Karpas-422 (cell line): ENCODE measurements around the gene PLXNB2. TPM values are rescaled to one million over a fixed set of nuclear protein-coding genes. Genes with fewer than 3 reads are reported as not detected.

Experiments
- DNase-seq: peaks from one replicate; pipeline ENCODE4 v3.0.0-alpha.2; 2015
- H2AFZ ChIP-seq: fragments of 200-600 bp; sonication (generic); 2 replicates; pipeline ENCODE4 v1.6.1; 2014; ENCODE audit warnings: antibody characterized with exemption, low read length, mixed read lengths
- H3K27ac ChIP-seq: fragments of 200-600 bp; sonication (generic); 2 replicates; pipeline ENCODE4 v1.5.1; 2014; ENCODE audit warnings: mild to moderate bottlenecking, low read length, moderate library complexity
- H3K27me3 ChIP-seq: fragments of 200-600 bp; sonication (generic); 2 replicates; pipeline ENCODE4 v1.6.1; 2014; ENCODE audit warnings: low read length, mixed read lengths
- H3K36me3 ChIP-seq: fragments of 200-600 bp; sonication (generic); 2 replicates; pipeline ENCODE4 v1.6.1; 2014; ENCODE audit warnings: low read length, mixed read lengths; ENCODE audit not compliant: insufficient read depth
- H3K4me1 ChIP-seq: fragments of 200-600 bp; sonication (generic); 2 replicates; pipeline ENCODE4 v1.6.1; 2014; ENCODE audit warnings: mild to moderate bottlenecking, low read length, mixed read lengths
- H3K4me2 ChIP-seq: fragments of 200-600 bp; sonication (generic); 2 replicates; pipeline ENCODE4 v1.6.1; 2014; ENCODE audit warnings: low read length, low read depth, mild to moderate bottlenecking; ENCODE audit not compliant: poor library complexity, severe bottlenecking
- H3K4me3 ChIP-seq: fragments of 200-600 bp; sonication (generic); 2 replicates; pipeline ENCODE4 v1.5.1; 2014; ENCODE audit warnings: mild to moderate bottlenecking, antibody characterized with exemption, low read length, mixed read lengths
- H3K79me2 ChIP-seq: fragments of 200-600 bp; sonication (generic); 2 replicates; pipeline ENCODE4 v1.6.1; 2014; ENCODE audit warnings: mild to moderate bottlenecking, low read length, mixed read lengths
- H3K9ac ChIP-seq: fragments of 200-600 bp; sonication (generic); 2 replicates; pipeline ENCODE4 v1.6.0; 2014; ENCODE audit warnings: low read length
- H3K9me2 ChIP-seq: fragments of 200-600 bp; sonication (generic), shearing (Covaris generic); replicated peaks from 2 replicates; pipeline ENCODE4 v1.6.0; 2014; ENCODE audit warnings: mild to moderate bottlenecking, low read length, moderate library complexity; ENCODE audit not compliant: insufficient read depth
- H3K9me3 ChIP-seq: fragments of 300-700, 200-600 bp; sonication (generic); 2 replicates; pipeline ENCODE4 v1.6.1; 2014; ENCODE audit warnings: low read length, mixed read lengths
- H4K20me1 ChIP-seq: fragments of 200-600 bp; sonication (generic); 2 replicates; pipeline ENCODE4 v1.6.1; 2014; ENCODE audit warnings: mild to moderate bottlenecking, antibody characterized with exemption, low read length, low read depth; ENCODE audit not compliant: insufficient read depth
- total RNA-seq: library from RNA; depleted of rRNA; stranded (reverse); fragments of >200 nt; shearing (Covaris generic); gene quantifications from 2 replicates; pipeline ENCODE4 v1.2.3, GENCODE V29; 2014; ENCODE audit warnings: low replicate concordance

The PLXNB2 gene
- total RNA-seq, 1 experiment from 2014 or later: 2.6 TPM

DNA sequence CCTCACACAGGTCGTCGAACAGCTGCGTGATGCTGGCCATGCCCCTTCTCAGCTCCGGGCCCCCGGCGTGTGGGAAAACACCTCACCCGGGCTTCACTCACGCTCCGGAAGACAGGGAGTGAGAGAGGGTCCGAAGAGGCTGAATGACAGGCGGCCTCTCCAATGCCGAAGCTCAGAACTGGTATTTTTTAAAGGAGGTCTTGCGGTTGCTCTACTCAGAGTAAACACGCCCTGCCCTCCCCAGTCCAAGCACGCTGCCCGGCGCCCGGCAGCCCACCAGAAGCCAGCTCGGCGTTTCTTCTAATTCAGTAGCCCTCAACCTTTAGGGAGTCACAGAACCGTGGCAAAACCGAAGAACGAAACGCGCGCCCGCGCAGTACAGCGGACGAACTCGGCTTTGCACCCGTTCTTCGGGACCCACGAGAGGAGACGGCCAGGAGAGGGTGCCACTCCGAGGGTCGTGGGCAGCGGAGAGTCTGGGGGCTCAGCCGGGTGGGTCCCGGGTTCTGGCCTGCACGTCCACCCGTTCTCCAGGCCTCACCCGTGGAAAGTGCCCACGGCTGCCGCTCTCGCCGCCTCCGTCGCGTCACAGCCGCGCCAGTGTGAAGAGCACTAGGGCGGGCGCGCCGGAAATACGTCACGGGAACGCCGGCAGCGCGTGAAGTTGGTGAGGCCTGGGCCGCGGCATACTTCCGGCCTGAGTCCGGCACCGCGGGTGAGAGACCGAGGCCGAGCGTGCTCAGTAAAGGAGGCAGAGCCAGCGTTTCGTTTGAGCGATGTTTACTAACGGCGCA is 62.8 kb downstream of the PLXNB2 start, which contains the start of gene TUBGCP6:
Gene TUBGCP6, minus strand, starts transcription at position 604 of the 794 bp plus-strand sequence. Its CDS starts 564 bp downstream, at position 40.
- no peak within 1 kb of the TSS; the same call in 1 of the 2 replicates for H2AFZ ChIP-seq
- no peaks in the 10 kb centered on the region for H3K27me3 ChIP-seq
- H3K79me2 ChIP-seq: peaks cover 67% of the 10 kb centered on the region
- peak within 1 kb of the TSS; percentile 92 for H3K4me2 ChIP-seq
- peak within 1 kb of the TSS; percentile 72 for H3K9ac ChIP-seq
- H3K36me3 ChIP-seq: peaks cover 16% of the 10 kb centered on the region; the same call in 1 of the 2 replicates
- peak; percentile 97 for DNase-seq
- H3K4me3 ChIP-seq: peak within 1 kb of the TSS; percentile 71
- no peaks in the 10 kb centered on the region for H3K9me2 ChIP-seq
- peaks cover 30% of the 10 kb centered on the region; the same call in 1 of the 2 replicates for H4K20me1 ChIP-seq
- peak within 1 kb of the TSS; percentile 70 for H3K27ac ChIP-seq
- H3K9me3 ChIP-seq: no peaks in the 10 kb centered on the region
- peaks cover 67% of the 10 kb centered on the region for H3K4me1 ChIP-seq

DNA sequence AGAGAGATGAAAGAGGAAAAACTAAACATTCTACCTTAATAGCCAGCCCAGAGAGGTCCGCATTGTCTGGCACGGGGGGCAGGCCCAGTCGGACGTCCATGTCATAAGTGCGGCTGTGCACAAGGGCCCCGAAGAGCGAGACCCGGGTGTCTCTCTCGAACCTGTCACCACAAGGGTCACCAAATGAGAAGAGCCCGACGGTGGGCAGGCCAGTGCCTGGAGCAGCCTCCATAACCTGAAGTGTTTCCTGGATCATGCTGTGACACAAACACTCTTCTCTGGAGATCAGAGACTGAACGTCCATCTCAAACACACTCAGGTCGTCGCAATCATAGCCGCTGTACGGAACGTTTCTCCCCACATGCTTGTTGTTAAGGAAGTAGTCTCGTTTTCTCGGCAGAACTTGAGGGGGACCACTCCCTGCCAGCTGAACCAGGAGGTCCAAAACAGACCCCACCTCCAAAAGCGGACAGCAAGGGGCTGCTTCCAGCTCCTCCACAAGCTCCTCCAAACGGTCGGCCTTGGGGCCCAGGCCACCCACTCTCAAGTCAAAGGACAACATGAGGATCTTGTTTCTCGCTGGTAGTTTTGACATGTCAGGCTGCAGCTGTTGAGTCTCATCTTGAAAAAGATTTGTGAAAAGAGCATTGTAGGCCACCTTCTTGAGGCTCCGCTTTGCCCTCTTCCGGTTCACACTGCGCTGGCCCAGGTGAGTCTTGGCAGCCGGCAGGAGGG is 63.6 kb downstream of the PLXNB2 start:
- H3K9ac ChIP-seq: peak overlapping the region; percentile 72
- H3K36me3 ChIP-seq: peaks cover 16% of the 10 kb centered on the region; the same call in 1 of the 2 replicates
- H3K4me1 ChIP-seq: peaks cover 63% of the 10 kb centered on the region
- no peaks in the 10 kb centered on the region for H3K9me2 ChIP-seq
- peak overlapping the region; percentile 70 for H3K27ac ChIP-seq
- peak overlapping the region; percentile 92 for H3K4me2 ChIP-seq
- DNase-seq: no peak
- H3K27me3 ChIP-seq: no peaks in the 10 kb centered on the region
- H3K9me3 ChIP-seq: no peaks in the 10 kb centered on the region
- no peak overlapping the region for H2AFZ ChIP-seq
- H3K4me3 ChIP-seq: peak overlapping the region; percentile 71
- peaks cover 69% of the 10 kb centered on the region for H3K79me2 ChIP-seq
- peaks cover 30% of the 10 kb centered on the region; the same call in 1 of the 2 replicates for H4K20me1 ChIP-seq

GRCh38 chr22:50242406-50242949 is 65.0 kb downstream of the PLXNB2 start:
- Histone ChIP-seq H3K27ac (no peak overlapping the region), H3K9ac (peak overlapping the region; percentile 43)
- DNase-seq: no peak

DNA sequence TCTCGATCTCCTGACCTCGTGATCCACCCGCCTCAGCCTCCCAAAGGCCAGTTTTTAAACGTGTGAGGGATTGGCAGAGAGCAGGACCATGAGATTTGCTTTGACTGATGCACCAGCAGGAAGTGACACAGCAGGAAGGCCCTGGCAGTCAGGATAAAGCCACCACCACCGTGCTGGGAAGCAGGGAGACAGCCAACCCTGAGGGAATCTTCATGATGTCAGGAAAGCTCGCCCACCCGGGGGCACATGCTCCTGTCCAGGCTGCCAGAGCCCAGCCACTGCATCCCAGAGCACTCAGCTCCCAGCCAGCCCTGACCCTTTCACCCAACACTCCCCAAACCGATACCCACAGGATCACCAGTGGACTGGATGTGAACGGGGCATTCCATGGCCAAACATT is 68.7 kb downstream of the PLXNB2 start:
- no peak overlapping the region for H2AFZ ChIP-seq
- no peaks in the 10 kb centered on the region for H3K9me3 ChIP-seq
- H3K79me2 ChIP-seq: peaks cover 80% of the 10 kb centered on the region
- no peak overlapping the region for H3K9ac ChIP-seq
- H4K20me1 ChIP-seq: peaks cover 20% of the 10 kb centered on the region
- H3K4me2 ChIP-seq: no peak overlapping the region
- no peaks in the 10 kb centered on the region for H3K9me2 ChIP-seq
- H3K4me1 ChIP-seq: peaks cover 24% of the 10 kb centered on the region
- H3K36me3 ChIP-seq: peaks cover 10% of the 10 kb centered on the region; the same call in 1 of the 2 replicates
- no peak overlapping the region for H3K4me3 ChIP-seq
- H3K27ac ChIP-seq: no peak overlapping the region
- H3K27me3 ChIP-seq: no peaks in the 10 kb centered on the region
- DNase-seq: no peak

More at GRCh38 chr22:50242406-50242949, 65.0 kb downstream of the PLXNB2 start:
- H2AFZ ChIP-seq: no peak overlapping the region
- peaks cover 75% of the 10 kb centered on the region for H3K79me2 ChIP-seq
- H3K4me2 ChIP-seq: peak overlapping the region; percentile 62
- H3K36me3 ChIP-seq: peaks cover 14% of the 10 kb centered on the region; the same call in 1 of the 2 replicates
- H4K20me1 ChIP-seq: peaks cover 23% of the 10 kb centered on the region; the same call in 1 of the 2 replicates
- peaks cover 49% of the 10 kb centered on the region for H3K4me1 ChIP-seq
- no peaks in the 10 kb centered on the region for H3K27me3 ChIP-seq
- no peaks in the 10 kb centered on the region for H3K9me2 ChIP-seq
- no peaks in the 10 kb centered on the region for H3K9me3 ChIP-seq
- peak overlapping the region; percentile 71 for H3K4me3 ChIP-seq

DNA sequence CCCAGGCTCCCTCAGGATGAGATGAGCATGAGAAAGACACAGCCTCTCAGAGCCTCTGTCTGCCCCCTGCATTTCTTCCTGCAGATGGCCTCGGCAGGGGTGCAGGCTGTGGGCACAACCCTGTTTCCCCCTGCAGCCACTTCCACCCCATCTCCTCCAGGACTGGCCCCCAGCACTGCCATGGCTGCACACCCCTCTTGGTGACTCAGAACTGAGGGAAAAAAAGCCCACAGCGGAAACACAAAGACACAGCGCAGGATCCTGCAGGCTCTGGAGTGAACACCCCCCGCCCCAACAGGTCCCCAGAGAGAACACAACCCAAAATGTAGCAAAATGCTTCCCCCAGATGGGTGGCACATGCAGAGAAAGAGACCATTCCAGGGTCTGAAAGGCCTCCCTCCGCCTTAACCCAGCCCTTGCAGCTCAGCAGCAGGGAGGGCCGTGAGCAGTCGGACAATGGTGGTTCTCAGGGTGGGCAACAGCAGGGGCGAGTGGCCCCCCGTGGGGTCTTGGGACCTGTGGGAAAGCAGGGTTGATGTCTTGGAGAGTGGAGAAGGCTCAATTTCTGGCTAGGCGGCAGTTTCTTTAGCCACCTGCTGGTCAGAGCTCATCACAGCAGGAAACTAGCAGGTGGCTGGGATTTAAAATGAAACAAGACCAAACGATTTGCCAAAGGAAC is 70.6 kb downstream of the PLXNB2 start:
- Histone ChIP-seq H4K20me1 (peaks cover 18% of the 10 kb centered on the region), H3K27ac (no peak overlapping the region), H2AFZ (no peak overlapping the region), H3K79me2 (peaks cover 63% of the 10 kb centered on the region), H3K9me3 (no peaks in the 10 kb centered on the region), H3K9ac (no peak overlapping the region), H3K4me3 (no peak overlapping the region), H3K4me2 (no peak overlapping the region), H3K4me1 (peaks cover 7% of the 10 kb centered on the region), H3K36me3 (peaks cover 10% of the 10 kb centered on the region; the same call in 1 of the 2 replicates), H3K27me3 (no peaks in the 10 kb centered on the region), H3K9me2 (no peaks in the 10 kb centered on the region)
- DNase-seq: peak; percentile 61

- no peak overlapping the region for H3K4me2 ChIP-seq
- no peak overlapping the region for H3K27ac ChIP-seq
- no peak overlapping the region for H2AFZ ChIP-seq
- peaks cover 33% of the 10 kb centered on the region for H3K79me2 ChIP-seq
- H3K9me2 ChIP-seq: no peaks in the 10 kb centered on the region
- no peaks in the 10 kb centered on the region for H3K4me1 ChIP-seq
- H3K9me3 ChIP-seq: no peaks in the 10 kb centered on the region
- no peaks in the 10 kb centered on the region for H3K27me3 ChIP-seq
- no peak overlapping the region for H3K4me3 ChIP-seq
- H4K20me1 ChIP-seq: peaks cover 18% of the 10 kb centered on the region
- no peak overlapping the region for H3K9ac ChIP-seq
- H3K36me3 ChIP-seq: peaks cover 5% of the 10 kb centered on the region; the same call in 1 of the 2 replicates
- DNase-seq: no peak
Measured at GRCh38 chr22:50233223-50233622, 74.2 kb downstream of the PLXNB2 start.

DNA sequence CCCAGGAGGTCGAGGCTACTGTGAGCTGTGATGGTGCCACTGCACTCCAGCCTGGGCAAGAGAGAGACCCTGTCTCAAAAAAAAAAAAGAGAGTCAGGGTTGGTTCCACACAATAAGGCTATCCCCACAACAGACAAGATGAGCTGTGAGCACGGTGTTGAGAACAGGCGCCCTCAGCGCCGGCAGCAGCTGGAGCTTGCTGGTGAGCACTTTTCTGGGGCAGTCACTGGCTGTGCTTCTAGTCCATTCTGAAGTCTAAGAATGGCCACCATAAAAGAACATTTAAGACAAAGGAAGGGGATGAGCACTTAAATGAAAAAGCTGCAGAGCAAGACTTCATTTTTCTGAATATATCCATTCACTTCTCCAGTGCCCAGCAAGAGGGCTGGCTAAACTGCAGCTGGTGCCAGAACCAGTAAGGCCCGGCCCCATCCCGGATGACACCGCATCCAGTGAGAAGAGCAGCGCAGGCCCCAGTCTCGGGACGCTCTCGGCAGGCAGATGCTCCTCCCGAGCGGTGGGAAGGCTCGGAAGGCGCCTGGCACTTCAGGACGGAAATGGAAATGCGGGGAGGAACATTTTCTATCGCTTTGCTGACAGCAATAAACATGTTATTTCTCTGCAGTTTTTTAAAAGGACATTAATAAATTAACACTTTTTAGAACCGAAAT is 74.8 kb downstream of the PLXNB2 start:
- H3K36me3 ChIP-seq: peaks cover 5% of the 10 kb centered on the region; the same call in 1 of the 2 replicates
- no peaks in the 10 kb centered on the region for H3K9me2 ChIP-seq
- peaks cover 18% of the 10 kb centered on the region for H4K20me1 ChIP-seq
- no peaks in the 10 kb centered on the region for H3K4me1 ChIP-seq
- H3K4me2 ChIP-seq: no peak overlapping the region
- H3K4me3 ChIP-seq: no peak overlapping the region
- H3K27ac ChIP-seq: no peak overlapping the region
- H3K79me2 ChIP-seq: peaks cover 29% of the 10 kb centered on the region
- DNase-seq: no peak
- H3K9ac ChIP-seq: no peak overlapping the region
- H3K27me3 ChIP-seq: no peaks in the 10 kb centered on the region
- H3K9me3 ChIP-seq: no peaks in the 10 kb centered on the region
- no peak overlapping the region for H2AFZ ChIP-seq
